HG03066 (cell line): Measurements from ENCODE around the gene SPIN2B.
A peak's percentile ranks its signal among the peaks of the same experiment; 100 is the strongest.
"Not testable (repeated sequence)": the region's sequence is repeated elsewhere in the genome, so short reads cannot be mapped to it uniquely, and the experiment has no call there.

Experiments used
- ATAC-seq: cut with Tn5 transposase; IDR thresholded peaks from one replicate; pipeline ENCODE4 v1.9.1; 2021; ENCODE audit warnings: low read depth; ENCODE audit not compliant: unreplicated experiment

SPIN2B gene

DNA sequence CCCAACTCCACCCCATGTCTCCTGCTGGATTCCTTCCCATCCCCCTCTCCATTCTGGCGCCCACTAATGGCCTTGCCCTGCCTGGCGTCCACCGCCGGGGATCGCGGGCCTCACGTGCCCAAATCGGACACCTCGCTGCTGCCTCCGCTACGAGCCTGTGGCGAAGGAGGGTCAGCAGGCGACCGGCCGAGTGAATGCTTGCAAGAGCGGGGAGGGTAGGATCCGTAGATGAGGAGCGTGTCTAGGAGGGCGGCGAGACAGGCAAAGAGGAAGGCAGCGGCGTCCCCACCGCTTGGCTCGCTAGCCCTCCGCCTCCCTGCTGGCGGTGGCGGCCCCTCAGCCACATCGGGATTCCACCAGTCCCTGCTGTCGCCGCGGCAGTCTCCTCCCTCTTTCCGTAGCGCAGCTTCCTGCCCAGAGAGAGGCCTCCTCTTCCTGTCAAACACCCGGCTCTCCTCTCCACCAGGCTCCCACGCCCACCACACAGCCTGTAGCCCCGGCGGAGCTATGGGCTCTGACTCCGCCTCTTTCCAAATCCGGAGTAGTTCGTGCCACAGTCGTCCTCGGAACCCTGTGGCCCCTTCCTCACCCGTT, at the start of gene SPIN2B:
SPIN2B (minus strand) TSS at position 387 of the 594 bp plus-strand sequence.
- ATAC-seq, result peak; percentile 100

DNA sequence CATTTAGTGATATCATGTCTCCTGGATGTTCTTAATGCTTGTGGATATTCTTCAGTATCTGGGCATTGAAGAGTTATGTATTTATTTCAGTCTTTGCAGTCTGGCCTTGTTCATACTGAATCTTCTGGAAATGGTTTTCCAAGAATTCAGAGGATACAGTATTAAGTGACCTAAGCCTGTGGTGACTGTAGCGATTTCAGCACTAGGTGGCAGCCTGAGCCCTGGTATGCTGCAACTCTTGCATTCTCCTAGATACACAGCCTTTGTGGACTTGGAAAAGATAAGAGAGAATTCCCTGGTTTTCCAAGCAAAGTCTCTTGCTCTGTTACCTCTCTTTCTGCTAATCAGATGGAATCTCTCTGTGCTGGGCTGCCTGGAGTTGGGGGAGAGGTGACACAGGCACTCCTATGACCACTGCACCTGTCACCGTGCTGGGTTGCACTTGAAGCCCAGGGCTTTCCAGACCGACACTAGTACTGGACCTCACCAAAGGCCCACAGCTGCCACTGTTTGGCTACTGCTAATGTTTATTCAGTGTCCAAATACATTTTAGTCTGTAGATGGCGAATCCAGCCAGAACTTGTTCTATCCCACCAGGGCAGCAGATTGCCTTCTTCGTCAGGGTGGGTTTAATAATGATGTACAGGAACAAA, 35.2 kb upstream of the SPIN2B start:
- ATAC-seq, result no peak

DNA sequence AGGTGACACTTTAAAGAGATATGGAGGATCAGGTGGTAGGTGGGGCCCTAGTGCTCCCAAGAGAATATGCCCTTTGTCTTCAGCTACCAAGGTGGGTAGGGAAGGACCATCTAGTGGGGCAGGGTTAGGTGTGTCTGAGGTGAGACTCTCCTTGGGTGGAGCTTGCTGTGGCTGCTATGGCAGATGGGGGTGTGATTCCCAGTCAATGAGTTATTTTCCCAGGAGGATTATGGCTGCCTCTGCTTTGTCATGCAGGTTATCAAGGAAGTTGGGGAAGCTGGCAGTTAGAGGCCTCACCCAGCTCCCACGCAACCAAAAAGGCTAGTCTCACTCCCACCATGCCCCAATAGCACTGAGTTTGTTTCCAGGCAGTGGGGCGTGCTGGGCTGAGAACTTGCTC, 33.8 kb upstream of the SPIN2B start:
- ATAC-seq, result no peak

DNA sequence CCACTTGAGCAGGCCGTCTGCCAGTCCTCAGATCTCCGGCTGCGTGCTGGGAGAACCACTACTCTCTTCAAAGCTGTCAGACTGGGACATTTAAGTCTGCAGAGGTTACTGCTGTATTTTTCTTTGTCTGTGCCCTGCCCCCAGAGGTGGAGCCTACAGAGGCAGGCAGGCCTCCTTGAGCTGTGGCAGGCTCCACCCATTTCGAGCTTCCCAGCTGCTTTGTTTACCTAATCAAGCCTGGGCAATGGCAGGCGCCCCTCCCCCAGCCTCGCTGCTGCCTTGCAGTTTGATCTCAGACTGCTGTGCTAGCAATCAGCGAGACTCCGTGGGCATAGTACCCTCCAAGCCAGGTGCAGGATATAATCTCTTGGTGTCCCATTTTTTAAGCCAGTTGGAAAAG, 30.9 kb upstream of the SPIN2B start:
- not testable (repeated sequence) for ATAC-seq

DNA sequence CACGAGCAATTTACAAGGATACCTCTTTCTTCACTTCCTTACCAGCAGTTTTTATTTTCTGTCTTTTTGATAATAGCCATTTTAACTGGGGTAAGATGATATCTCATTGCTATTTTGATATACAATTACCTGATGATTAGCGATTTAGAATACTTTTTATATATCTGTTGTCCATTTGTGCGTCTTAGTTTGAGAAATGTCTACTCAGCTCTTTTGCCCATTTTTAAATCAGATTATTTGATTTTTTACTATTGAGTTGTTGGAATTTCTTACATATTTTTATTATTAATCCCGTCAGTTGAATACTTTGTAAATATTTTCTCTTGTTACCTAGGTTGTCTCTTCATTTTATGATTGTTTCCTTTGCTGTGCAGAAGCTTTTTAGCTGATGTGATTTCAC, 17.3 kb upstream of the SPIN2B start:
- ATAC-seq, result no peak

DNA sequence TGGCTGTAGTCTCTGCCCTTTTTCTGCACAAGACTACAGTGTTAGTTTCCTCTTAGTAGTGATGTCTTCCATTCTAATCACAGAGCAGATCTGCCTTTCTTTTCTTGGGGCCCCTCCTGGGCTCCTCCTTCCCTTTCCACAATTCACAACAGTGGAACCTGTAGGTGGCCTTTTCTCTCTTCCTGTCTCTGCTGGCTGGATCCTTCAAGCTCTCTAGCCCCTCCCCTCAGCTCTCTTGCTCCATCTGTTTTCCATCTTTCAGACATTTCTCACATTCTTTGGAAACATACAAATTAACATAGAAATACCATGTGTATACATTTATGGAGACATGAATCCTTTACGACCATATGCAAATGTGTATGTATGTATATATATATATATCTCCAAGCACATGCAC, 16.2 kb upstream of the SPIN2B start:
- no peak for ATAC-seq

DNA sequence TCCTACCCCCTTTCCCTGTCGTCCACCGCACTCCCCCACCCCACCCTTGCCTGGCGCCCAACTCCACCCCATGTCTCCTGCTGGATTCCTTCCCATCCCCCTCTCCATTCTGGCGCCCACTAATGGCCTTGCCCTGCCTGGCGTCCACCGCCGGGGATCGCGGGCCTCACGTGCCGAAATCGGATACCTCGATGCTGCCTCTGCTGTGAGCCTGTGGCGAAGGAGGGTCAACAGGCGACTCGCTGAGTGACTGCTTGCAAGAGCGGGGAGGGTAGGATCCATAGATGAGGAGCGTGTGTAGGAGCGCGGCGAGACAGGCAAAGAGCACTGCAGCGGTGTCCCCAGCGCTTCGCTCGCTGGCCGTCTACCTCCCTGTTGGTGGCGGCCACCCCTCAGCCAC, 15.7 kb upstream of the SPIN2B start, which contains the start of gene SPIN2A:
SPIN2A (minus strand) TSS at position 325 of the 400 bp plus-strand sequence. CDS start 800 bp downstream, outside the sequence.
- not testable (repeated sequence) for ATAC-seq

DNA sequence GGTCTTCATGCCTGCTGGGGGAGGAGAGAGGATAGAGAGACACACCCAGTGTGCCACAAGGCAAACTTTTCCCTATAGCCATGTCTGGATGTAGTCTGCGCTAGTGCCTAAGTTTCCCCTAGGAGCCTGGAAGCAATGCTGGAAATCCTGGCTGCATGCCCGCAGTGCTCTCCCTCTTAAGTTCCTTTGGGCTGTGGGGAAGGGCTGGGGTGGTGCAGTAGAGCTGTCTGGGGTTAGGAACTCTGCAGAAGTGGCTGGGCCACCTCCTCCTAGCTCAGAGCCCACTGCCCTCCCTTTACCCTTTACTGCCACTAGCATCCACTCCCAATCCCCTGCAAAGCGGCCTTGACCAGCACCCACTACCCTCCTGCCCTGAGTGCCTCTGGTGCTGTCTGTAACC, 15.2 kb upstream of the SPIN2B start:
- not testable (repeated sequence) for ATAC-seq

DNA sequence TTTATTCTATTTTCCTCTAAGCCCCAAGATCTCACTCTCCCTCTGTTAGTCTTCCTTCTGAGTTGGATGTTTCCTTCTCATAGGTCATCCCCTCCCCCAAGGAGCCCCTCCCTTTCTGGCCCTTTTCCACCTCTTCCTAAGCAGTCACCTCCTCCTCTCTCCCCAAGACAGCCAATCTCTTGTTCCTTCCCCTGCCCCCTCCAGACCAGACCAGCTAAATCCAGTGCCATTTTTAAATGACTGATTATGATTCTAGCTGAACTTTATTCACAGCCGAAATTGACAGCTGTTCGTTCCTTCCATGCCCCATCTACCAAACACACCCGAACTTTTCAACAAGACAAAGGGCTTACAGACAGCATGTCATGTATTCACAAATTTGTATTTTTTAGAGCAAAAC, 13.9 kb upstream of the SPIN2B start:
- no peak for ATAC-seq

DNA sequence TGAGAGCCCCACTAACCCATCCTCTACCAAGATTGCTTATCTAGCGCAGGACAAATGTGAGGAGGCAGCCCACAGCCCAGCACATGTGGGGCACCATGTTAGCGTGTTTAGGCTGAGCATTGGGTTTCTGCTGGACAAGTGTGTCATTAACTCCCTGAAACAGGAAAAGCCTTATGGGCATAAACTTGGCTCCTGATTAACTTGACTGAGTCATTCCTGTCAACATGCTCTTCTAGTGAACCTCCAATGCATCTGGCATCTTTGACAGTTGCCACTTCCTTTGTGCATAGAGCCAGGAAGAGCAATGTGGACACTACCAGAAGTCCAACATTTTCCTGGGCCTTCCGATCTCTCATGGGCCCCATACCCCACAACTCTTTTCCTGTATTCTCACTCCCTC, 13.4 kb upstream of the SPIN2B start:
- ATAC-seq, result no peak

DNA sequence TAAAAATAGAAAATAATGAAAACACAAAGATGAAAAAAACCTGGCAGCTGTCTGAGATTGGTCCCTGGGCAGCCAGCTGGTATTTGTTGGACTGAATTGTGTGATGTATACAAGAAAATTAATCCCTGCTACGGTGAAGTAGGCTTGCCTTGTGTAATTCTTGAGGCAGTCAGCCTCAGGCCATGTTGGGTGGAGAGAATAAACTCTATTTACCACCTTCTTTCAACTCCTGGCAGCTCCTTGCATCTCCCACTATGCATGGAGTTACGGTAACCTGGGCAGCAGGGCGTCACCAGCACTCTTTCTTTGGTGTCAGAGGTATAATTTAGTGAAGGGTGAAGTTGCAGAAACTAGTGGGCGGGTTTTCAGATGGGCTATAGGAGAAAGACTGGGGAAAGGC, 12.4 kb upstream of the SPIN2B start:
- no peak for ATAC-seq

DNA sequence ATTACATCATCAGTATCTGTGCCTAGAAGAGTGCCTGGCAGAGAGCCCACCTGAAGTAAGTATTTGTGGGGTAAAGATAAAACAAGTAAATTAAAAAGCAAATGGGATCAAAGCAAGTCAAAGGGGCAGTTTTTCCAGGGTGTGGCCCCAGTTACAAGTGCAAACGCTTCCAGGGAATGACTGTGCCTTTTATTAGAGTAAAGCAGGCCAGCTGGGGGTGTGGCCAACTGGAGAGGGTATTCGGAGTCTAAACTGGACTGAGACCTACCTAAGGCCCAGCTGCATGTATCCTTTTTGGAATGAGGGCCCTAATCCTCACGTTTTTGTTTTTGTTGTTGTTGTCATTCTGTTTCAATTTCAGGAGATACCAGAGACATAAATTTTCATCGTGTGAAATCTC, 11.9 kb upstream of the SPIN2B start:
- not testable (repeated sequence) for ATAC-seq

DNA sequence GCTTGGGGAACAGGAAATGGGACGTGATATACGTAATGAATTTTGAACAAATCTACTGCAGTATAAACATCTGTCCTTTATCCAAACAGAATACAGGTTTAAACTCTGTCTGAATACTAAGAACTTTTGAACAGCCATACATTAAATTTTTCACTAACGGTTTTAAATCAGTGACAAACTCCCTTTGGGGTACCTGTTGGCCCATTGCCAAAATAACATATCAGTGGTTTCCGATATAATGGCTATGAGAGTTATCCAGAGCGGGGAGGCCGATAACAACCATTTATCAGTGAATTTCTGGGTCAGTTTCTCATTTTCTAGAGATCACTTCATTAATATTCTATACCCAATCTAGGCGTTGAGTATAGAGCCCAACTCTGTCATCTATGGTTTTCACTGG, 10.7 kb upstream of the SPIN2B start:
- no peak for ATAC-seq

DNA sequence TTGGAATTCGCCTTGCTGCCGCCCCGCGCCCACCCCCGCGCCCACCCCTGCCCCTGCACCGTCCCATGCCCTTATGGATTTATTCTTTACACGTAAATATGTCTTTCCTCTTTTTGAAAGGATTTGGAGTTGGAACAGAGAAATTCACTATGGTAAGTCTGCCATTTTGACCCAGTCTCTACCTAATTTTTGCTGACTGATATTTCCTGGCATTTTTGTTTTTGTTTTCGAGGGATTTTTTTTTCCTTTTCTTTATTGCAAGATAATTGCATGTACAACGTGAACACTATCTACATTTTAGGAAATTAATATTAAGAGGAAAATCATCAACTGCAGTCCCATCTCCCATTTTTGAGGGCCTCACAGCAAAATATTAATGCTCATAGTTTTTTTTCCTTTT, 468 bp upstream of the SPIN2B start:
- no peak for ATAC-seq

DNA sequence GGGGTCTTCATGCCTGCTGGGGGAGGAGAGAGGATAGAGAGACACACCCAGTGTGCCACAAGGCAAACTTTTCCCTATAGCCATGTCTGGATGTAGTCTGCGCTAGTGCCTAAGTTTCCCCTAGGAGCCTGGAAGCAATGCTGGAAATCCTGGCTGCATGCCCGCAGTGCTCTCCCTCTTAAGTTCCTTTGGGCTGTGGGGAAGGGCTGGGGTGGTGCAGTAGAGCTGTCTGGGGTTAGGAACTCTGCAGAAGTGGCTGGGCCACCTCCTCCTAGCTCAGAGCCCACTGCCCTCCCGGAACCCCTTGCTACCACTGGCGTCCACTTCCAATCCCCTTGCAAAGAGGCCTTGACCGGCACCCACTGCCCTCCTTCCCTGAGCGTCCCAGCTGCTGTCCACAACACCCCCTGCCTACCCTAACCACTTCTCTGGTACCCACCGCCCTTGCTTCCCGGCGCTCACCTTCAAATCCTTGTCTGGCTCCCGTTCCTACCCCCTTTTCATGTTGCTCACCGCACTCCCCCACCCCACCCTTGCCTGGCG, 658 bp downstream of the SPIN2B start:
- not testable (repeated sequence) for ATAC-seq

DNA sequence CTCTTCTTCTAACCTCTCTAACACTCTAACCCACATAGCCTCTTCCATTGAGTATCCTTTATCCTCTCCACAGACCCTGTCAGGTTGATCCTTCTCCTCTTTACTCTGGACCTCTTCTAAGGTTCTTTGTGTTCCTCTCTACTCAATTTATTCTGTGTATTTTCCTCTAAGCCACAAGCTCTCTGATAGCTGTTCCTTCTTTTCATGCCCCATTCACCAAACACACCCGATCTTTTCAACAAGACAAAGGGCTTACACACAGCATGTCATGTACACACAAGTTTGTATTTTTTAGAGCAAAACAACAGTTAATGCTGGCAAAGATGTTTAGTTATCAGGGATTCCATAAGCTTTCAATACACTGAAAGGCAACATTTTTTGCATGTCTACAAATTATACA, 1.9 kb downstream of the SPIN2B start:
- no peak for ATAC-seq

DNA sequence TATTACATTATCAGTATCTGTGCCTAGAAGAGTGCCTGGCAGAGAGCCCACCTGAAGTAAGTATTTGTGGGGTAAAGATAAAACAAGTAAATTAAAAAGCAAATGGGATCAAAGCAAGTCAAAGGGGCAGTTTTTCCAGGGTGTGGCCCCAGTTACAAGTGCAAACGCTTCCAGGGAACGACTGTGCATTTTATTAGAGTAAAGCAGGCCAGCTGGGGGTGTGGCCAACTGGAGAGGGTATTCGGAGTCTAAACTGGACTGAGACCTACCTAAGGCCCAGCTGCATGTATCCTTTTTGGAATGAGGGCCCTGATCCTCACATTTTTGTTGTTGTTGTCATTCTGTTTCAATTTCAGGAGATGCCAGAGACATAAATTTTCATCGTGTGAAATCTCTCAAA, 3.8 kb downstream of the SPIN2B start:
- not testable (repeated sequence) for ATAC-seq

DNA sequence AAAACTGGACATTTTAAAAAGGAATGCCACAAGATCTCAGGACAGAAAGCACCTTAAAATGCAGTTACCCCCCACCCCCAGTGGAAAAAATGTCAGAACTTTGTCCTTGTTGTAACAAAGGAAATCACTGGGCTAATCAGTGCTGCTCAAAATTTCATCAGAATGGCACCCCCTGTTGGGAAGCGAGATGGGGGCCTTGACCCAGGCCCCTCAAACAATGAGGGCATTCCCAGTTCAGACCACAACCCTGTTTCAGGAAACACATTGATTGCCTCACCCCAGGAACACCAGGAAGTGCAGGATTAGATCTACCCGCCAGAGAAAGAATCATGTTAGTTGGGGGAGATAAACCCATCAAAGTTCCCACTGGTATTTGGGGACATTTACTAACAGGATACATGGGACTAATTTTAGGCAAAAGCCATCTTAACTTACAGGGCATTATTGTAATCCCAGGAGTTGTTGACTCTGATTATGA, 16.4 kb downstream of the SPIN2B start:
- ATAC-seq, result no peak

DNA sequence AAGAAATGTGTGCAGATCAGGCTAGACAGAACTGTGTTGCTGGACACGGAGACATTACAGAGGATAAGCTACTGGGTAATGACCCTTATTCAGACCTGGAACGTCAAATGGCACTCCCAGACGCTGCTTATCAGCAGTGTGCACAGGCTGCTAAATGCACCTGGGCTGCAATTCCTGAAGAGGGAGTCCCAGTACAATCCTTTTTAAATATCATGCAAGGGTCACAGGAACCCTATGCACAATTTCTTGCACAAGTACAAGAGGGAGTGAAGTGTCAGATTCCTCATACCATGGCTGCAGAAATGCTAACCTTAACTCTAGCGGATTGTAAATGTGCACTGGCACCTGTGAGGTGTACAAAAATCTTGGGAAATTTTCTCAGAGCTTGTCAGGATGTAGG, 16.9 kb downstream of the SPIN2B start:
- ATAC-seq, result no peak

DNA sequence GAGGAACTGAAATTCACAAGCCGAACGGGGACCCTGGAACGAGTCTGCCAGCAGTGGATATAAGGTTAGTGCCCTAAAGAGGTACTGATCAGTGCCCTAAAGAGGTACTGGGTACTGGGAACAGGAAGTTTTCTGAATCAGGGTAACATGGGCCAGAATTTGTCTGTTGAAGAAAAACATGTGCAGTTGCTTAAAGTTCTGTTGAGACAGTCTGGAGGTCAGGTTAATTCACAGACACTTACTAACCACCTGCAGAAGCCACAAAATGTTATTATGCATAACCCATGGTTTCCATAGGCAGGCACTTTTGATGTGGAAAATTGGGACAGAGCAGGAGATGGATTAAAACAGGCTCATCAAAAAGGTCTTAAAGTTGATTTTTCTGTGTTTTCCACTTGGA, 17.9 kb downstream of the SPIN2B start:
- no peak for ATAC-seq

DNA sequence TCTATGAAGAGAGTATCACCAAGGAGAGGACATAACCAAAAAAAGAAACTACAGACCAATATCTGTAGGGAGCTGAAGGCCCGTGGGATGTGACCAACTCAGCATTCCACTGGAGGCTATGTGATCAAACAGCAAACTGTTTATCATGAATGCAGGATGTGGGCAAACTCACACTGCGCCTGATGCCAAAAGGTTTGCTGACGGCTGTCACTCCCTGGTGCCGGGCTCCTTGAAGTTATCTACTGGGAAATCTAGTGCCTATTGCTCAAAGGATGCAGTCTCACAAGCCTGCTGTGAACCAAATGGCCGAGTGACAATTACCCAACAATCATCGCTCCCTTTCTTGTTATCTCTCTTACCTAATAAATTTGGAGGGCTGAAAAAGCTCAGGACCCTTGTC, 18.4 kb downstream of the SPIN2B start:
- not testable (repeated sequence) for ATAC-seq

DNA sequence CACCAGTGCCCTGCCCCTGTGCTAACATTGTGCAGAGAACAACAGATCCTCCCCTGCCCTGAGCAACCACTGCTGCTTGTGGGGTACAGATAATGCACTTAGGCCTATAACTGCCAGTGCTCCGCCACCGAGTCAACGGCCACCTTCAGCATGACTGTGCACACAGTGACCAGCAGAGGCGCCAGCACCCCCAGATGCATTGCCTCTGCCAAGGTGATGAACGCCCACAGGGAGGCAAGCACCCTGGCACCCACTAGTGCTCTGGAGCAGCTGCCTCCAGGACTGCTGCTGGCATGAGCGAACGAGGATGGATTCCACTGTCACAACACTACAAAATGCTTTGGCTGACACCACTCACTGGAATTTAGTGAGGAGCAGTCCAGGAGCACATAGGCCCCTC, 38.2 kb downstream of the SPIN2B start:
- ATAC-seq, result no peak
